ENCODE measurements around the gene PTPRM.

PTPRM gene

DNA sequence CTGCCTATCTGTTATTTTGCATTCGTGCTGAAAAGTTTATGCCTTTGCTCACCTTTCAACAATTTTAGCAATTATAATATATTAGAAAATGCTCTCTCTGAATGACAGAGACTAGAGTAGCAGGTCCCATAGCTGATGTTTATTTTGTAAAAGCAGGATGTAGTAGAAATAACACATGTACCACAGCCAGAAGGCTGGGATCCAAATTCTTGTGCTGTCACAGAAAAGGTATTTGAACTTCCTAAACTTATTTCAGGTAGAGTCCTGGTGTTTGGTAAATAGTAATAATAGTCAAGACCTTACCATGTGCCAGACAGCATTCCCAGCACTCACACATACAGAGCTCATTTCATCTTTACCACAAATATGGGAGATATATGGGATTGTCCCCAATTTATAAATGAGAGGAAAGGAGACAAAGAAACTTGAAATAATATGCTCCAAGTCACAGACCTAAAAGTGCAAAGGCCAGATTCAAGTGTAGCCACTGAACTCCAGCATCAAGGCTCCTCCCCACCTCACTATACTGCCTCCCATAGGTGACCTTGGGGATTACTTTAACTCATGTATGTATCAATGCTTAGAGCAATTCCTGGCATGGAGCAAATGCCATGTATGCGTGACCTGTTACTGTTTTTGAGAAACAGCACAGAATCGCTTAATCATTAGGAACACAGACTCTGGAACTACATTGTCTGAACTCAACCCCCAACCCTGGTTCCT is 757.4 kb downstream of the PTPRM start:
- no peak for DNase-seq (ENCODE audit: low spot score)

DNA sequence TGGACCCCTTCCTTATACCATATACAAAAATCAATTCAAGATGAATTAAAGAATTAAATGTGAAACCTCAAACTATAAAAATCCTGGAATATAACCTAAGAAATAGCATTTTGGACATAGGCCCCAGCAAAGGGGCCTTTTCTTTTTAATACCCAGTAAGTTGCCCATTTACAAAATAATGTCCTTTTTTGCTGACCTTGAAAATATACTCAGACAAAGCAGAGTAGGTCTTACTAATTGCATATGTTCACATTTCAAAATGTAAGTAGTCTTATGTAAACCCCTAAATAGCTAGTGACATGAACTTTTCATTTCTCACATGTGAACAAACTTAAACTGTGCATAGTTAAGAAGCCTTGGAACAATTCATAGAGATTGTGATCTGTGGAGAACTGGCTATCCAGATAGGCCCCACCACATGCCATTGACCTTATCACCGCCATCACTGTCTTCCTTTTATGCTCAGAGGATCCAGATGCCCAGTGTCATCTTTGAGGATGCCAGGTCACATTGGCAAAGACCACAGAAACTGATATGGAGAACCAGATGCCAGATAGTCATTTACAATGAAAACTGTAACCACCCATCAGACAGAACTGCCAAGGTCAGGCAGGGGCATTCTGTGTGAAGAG is 759.8 kb downstream of the PTPRM start:
- DNase-seq (ENCODE audit: low spot score), result no peak

DNA sequence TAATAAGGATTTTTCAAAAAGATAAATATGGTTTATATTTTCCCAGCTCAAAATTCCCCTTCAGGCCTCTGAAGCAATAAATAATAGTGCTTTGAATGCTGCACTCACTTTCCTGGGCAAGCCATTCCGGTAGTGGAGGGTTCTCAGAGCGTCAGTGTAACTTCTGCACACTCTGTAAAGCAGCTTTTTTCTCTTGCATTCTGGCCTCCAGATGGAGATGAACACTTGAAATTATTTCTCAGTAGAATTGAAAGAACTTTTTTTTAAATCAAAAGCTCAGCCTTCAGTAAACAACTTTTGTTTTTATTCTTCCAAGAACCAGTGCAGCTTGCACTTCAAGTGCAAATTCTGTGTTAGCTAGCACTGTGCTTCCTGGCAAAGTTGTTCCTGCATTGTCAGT is 761.0 kb downstream of the PTPRM start:
- peak; percentile 18 for DNase-seq (ENCODE audit: low spot score)

DNA sequence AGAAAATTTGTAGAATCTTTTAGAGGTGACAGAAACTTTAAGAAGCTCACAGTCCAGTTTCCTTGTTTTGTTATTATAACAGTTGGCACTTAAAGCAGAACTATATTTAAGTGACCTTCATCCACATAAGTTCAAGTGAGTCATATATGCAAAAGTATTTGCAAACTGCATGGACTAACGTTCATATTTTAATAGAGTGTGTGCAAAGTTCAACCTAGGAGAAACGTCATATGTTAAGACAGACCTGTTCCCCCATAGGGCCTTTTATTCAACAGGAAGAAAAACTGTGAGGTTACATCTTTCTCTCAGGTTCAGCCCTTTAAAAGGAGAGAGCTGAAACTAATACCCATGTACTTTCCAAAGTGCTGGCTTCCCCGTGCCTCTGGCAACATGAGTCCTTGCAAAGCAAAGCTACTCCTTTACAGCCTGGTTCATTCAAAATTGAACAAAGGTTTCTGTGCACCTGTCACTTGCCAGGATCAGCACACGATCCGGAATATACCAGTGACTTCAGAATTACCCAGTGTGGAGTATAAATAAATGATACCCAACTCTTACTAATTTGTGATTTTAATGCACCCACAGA is 762.2 kb downstream of the PTPRM start:
- DNase-seq (ENCODE audit: low spot score), result no peak

DNA sequence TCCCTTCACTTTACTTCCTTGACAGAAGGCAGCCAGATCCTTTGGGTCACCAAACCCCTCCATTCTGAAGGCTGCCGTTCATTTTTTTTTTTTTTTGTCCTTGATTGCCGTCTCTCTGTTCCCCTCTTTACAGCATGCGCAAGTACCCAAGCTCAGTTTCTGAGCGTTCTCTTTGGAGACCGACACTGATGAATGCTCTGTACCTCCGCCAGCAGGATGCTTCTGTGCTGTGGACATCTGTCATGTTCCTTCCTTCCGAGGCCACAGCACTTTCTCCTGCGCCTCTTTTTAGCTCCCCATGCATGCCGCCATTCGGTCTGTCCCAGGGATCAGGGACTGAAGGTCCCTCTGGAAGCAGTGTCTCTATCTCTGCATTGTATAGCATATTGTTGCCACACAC is 763.5 kb downstream of the PTPRM start:
- no peak for DNase-seq (ENCODE audit: low spot score)

DNA sequence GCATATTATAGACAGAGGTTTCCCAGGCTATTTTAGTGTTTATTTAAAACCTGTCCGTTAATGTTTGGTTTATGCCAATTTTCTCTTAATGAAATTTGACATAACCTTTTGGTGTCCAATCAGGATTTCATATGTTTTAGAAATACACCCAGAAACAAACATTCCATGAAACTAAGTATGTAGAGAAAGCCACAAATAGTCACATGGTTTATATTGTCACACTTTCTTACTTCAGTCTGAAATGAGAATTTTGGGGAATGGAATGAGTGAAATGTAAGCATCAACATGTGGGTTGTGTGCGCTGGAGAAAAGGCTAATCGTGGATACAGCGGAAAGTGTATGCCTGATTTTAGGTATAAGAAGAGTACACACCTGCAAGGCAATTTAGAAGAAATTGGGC is 765.2 kb downstream of the PTPRM start:
- no peak for DNase-seq (ENCODE audit: low spot score)

DNA sequence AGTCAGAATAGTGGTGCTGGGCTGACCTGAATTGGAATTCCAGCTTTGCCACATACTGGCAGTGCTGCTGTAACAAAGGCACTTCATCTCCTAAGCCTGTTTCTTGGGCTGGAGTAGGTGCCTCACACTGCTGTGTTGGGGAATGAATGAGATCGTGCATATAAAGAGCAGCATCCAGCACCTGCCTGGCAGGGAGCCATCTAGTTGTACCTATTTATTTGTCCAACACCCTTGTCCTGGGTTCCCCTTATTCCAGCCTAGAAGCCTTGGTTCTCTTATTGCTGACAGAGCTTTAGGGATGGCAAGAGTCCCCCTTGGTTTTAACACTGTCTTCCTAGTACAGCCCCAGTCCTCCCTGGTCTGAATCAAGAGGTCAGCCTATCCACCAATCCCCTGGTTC is 766.8 kb downstream of the PTPRM start:
- no peak for DNase-seq (ENCODE audit: low spot score)

DNA sequence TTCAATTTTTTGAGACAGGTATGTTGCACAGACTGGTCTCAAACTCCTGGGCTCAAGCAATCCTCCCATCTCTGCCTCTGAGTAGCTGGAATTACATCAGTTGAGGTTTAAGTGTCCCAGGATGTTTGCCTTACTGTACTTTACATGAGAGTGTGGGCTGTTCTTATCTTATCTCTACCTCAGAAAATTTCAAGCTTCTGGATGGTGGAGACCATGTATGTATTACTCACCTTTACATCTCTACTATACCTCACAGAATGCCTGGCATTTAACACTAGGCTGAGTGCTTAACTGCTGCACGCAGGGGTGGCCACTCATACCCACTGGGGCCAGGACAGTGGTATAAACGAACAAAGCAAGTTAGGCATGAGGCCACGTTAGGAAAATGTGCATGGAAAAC is 770.1 kb downstream of the PTPRM start:
- no peak for DNase-seq (ENCODE audit: low spot score)

DNA sequence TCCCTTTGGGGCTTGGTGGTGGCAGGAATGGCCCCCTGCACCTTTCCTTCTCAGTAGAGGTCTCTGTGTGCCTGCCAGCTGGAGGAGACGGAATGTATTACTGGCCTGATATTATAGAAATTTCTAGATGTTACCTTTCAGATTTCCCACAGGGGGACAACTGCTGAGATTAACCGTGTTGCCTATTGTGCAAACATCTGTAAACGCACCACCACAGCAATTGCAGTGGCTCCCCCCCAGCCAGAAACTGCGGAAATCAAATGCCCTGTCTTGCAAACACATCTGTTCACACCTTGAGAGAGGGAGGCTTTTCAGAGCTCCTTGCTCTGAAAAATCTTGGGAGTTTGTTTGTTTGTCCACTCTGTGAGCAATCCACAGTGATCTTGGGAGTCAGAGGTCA is 772.1 kb downstream of the PTPRM start:
- DNase-seq (ENCODE audit: low spot score), result no peak

DNA sequence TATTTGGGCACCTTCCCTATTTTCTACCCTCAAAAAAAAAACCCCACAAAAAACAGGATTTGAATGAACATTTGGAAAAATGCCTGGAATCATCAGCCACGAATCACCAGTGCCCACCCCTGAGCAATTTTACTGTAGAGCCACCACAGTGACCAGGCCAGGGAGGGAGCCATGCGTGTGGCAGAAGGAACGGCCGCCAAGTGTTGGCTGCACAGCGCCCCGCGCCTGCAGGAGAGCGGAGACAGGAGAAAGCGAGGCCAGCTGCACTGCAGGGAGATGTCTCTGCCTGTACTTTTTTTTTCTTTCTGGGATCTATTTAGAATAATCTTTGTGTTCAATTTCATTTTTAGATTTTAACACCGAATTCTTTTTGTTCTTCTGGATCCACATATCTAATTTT is 772.8 kb downstream of the PTPRM start:
- DNase-seq (ENCODE audit: low spot score), result peak; percentile 63

DNA sequence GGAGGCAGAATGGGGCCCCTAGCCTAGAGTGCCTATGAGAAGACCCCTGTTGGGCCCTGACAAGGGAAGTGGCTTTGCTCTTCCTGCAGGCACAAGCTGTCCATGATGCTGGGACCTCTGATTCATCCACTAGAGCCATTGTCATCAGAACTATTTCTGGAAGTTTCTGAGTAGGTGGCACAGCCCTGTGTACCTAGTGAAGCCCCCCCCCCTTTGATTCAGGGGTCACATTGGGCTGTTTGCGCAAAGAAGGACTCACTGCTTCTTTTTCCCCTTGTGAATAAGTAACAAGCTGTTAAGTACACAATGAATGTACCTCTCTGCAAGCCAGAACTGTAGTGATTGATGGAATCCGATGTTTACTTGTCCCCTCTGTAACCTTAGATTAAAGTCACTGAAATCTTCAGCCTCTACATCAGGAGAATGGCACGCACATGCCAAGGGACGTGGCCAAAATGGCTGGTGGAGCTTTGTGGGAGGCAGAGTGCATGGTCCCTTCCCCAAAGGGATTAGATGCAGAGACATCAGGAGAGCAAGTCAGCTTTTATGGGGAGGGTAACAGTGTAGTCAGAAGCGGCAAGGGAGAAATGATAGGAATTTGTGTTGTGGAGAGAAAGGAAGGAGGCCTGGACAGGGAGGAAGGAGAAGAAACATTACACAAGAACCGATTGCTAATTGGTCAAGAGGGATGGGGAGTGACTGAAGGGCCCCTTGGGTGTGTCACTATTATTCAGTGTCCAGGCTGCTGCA is 774.5 kb downstream of the PTPRM start:
- DNase-seq (ENCODE audit: low spot score), result no peak

DNA sequence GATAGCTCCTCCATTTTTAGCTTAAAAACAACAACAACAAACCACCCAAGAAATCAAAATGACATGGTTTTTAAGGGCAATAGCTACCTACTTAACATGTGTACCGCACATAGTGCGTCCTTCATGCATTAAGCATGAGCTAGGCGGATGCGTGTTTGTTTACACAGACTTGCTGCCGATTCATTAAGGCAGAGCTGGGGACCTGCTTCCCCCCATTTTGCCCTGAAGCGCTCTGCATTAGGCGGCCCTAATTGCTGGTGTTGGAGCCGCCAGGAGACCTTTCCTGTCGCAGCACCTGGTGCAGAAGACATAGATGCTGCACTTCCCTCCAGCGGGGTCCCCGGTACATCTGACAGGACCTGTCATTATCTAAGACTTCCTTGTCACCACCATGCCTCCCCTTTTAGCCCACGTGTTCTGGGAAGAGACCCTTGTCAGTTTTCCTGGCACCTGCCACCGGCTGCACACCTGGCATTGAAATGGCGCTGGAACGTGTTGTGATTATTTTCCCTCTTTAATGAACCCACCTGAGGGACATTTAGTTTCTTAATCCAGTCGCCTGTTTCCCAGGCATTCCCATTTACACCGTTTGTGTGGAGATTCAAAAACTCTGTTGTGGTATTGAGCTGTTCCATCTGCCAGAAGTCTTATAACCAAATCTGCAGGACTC is 781.1 kb downstream of the PTPRM start:
- DNase-seq (ENCODE audit: low spot score), result no peak

DNA sequence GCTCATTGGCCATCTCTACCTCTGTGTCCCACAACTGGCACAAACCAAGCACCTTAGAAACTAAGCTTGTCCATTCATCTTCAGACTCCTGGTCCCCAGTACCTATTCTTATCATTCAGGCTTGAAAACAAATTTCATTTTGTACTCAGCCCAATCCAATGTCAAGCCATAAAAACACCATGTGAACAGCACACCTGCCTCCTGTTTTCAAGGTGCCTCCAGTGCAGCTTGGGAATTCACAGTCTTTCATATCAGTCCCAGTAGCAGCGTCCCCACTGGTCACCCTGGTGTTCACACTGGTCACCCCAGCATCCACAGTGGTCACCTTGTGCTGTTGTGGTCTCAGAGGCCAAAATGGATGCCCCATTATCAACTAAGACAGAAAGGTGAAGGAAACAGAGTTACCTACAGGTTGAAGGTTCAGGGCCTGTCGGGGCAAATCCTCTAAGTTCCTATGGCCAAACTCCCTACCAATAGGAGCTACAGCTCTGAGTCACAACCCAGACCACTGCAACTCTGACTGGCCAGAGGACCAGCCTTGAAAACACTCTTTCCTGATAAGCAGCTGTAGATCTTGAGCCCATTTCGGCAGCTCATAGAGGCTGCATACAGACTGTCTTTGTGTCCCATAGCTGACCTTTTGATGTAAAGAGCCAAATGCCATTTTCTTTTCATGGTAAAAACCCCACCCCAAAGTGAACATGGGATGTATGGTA is 782.6 kb downstream of the PTPRM start:
- DNase-seq (ENCODE audit: low spot score), result no peak

DNA sequence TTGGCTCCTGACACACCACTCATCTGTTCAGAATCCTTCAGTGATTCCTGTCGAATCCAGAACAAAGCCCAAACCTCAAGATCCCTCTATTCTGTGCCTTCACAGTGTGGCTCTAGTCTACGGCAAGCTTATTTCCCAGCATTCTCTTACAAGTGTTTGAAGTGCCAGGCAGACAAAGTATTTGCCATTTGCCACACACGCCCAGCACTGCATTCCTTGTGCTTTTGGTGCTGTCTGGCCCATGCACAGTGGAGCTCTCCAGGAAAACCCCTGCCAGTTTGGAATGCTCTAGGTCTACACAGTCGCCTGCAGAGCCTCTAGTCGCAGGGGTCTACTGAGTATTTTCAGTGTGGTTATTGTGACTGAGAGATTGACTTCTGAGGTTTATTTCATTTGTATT is 783.5 kb downstream of the PTPRM start:
- DNase-seq (ENCODE audit: low spot score), result no peak

DNA sequence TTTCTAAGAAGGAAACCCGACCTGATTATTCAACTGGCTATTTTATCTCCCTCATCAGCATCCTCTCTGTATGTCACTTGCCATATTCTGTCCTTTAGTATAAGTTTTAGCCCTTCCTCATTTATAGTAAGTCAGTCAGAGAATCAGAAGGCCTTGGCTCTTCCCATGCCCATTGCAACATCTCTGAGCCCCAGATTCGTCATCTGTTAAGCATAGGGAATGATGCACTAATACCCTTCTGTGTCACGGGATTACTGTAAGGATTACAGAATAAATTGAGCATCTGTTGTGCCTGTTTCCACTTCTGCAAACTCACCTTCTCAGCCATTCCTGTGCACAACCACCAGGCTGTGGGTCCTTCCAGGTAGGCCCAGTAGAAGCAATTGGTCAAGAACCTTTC is 784.0 kb downstream of the PTPRM start:
- no peak for DNase-seq (ENCODE audit: low spot score)

DNA sequence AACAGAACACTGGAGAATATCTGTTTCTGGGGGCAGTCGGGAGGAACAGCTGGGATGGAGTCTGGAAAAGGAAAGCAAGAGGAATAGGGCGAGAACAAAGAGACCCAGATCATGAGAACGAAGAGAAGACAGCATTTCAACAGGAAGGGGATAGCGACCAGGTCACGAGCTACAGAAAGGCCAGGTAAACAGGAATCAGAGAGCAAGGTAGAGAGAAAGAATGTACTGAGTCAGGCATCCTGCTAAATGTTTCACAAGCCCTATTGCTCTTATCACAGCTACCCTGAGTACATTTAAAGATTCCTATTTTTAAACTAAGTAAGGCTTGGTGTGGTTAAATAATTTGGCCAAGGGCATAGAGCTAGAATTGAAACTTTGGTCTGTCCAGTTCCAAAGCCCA is 787.2 kb downstream of the PTPRM start:
- DNase-seq (ENCODE audit: low spot score), result no peak

DNA sequence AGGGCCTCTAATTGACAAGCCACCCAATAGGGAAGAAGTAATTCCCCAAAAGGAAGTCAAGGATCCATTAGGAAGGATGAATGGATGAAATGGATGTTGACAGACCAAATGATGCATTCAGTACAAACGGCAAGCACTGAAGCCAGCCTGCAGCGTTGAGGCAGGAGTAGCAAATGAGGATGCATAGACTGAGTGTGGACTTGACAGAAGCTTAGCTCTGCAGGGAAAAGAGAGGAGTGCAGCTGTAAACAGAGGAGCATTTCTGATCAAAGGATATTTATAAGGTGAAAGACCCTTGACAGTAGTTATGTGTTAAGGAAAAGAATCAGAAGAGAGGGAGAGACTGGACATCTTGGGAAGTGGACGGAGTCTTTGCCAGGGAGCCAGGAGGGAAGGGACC is 788.9 kb downstream of the PTPRM start:
- DNase-seq (ENCODE audit: low spot score), result no peak

DNA sequence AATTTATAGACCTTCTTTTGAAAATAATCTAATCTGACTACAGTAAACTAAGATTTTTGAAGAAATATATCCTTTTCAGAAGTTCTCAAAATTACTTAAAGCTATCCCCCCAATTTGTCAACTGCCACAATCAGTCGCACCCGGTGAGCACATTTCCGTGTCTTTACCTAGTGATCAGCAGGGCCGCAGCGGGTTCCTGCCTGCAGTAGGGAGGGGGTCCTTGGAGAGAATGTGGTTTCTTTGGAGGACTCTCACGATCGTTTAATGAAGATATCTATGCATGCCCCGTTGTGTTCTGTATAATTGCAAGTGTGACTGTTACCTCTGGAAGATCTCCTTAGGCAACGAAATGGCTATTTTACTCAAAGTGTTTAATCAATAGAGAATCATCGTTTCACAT is 790.2 kb downstream of the PTPRM start:
- no peak for DNase-seq (ENCODE audit: low spot score)

DNA sequence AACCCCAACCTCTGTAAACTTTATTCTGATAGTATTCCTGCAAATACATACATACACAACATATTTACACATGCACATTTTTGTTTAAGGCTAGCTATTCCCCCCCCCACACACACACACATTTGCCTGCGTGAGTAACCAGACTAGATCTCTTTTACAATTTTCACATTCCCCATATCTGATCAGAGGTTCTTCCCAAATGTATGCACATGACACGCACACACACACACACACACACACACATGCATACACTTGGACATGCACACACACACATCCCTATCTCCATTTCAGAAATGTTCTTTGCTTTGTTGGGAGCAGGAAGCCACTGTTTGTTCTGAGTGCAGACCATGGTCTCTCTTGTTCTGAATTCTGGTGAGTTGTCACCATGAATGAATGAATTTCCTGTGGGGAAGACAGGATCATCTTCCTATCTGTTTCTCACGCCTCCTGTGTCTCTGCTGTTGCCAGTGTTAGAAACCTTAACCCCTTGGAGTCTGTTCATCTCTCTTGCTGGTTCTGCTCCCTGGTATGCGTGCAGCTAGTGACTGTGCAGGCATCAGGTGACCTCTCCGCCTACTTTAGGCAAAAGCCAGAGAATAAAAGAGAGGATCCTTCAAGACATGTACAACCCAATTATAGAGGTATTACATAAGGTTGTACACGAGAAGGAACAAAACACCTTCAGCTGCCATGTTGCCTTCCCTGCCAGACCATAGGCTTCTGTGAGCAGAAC is 791.1 kb downstream of the PTPRM start:
- no peak for DNase-seq (ENCODE audit: low spot score)

DNA sequence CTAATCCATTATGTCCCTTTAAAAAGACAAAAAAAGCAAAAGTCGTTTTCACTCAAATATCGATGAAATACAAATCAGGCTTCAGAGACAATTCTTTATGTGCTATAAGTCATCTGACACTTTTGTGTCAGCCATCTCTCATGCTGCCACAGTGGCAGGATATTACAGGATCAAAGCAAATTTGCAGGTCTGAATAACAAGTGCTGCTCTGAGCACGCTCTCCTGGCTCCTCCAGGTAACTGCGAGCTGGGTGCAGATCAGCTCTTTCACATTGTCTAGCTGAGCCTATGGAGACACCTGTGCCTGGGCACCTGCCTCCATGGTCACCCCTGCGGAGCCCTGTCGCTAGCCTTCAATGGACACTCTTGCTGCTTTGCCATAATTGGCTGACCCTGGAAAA is 792.0 kb downstream of the PTPRM start:
- DNase-seq (ENCODE audit: low spot score), result no peak

DNA sequence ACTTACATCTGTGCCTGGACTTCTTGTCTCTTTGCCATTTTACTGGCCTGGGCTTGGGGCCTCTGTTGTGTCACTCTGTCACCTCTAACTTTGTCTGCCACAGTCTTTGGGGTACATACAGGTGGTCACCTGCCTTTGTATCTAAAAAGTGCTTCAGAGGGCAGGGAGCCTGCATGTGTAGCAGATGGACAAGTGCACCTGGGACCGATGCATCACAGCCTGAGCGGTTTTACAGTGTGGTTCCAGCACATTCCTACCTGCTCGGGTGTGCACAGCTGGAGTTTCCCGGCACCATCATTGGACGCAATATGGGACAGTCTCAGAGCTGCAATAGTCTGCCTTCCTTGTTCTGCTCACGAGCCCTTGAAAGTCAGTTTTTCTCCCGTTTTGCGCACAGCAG is 792.4 kb downstream of the PTPRM start:
- DNase-seq (ENCODE audit: low spot score), result no peak
